GM12878 (cell line): ENCODE data around the gene NDST3. TPM values are rescaled to one million over a fixed set of nuclear protein-coding genes. Genes with fewer than 3 reads are reported as not detected.

Source experiments
- ATAC-seq: fragments of 200-7000 bp; cut with Tn5 transposase; 3 replicates; pipeline ENCODE4 v1.9.1; 2020; ENCODE audit warnings: mild to moderate bottlenecking, moderate library complexity
- BruUV-seq: library from RNA; stranded (reverse); fragments of 400-500 nt; replicated peaks from 2 replicates; lab custom pipeline; 2021; lab: Mats Ljungman, UMichigan
- CTCF ChIA-PET: fragments of 300-600 bp; sonication (Branson Sonifier 250); formaldehyde crosslinking; extraction: SDS; loops from one replicate; lab custom pipeline; 2021; ENCODE audit warnings: inconsistent platforms; lab: Yijun Ruan, JAX
- POLR2A ChIA-PET: fragments of 350-600 bp; formaldehyde crosslinking; extraction: SDS; loops from one replicate; lab custom pipeline; 2021; ENCODE audit warnings: inconsistent platforms; lab: Charles Lee
- RAD21 ChIA-PET: fragments of 300-600 bp; sonication (Branson Sonifier 250); formaldehyde crosslinking; loops from one replicate; lab custom pipeline; 2023; ENCODE audit warnings: antibody characterized with exemption; ENCODE audit not compliant: unreplicated experiment; lab: Charles Lee
- SMC1A ChIA-PET: fragments of 300-600 bp; sonication (Branson Sonifier 250); formaldehyde crosslinking; loops from one replicate; lab custom pipeline; 2023; ENCODE audit not compliant: unreplicated experiment, uncharacterized antibody; lab: Charles Lee
- DNase-seq: peaks from one replicate; pipeline ENCODE4 v3.0.0-alpha.2; 2011; ENCODE audit warnings: low read depth, low spot score
- FAIRE-seq: peaks from 3 replicates; lab custom pipeline; 2011; peaks lifted over from hg19 to GRCh38; lab: Jason Lieb, UNC
- H2AFZ ChIP-seq: 2 replicates; pipeline ENCODE4 v1.6.0; 2011; ENCODE audit warnings: low read depth, low read length, control low read depth; ENCODE audit not compliant: control insufficient read depth
- H3K27ac ChIP-seq: 2 replicates; pipeline ENCODE4 v1.5.1; 2011; ENCODE audit warnings: control low read depth; ENCODE audit not compliant: control insufficient read depth, insufficient read depth
- H3K27me3 ChIP-seq, 2 experiments: replicated peaks in 1 of 2; 2 replicates each; pipeline versions ENCODE4 v1.6.0 to v1.6.1; 2011; ENCODE audit warnings: low read length in 1 of 2; ENCODE audit not compliant: control insufficient read depth in 2 of 2, insufficient read depth in 2 of 2
- H3K36me3 ChIP-seq, 2 experiments: 2 replicates each; pipeline ENCODE4 v1.5.1; 2011; ENCODE audit warnings: low read length in 1 of 2; ENCODE audit not compliant: control insufficient read depth in 2 of 2, insufficient read depth in 2 of 2
- H3K4me1 ChIP-seq: 2 replicates; pipeline ENCODE4 v1.6.1; 2011; ENCODE audit warnings: mild to moderate bottlenecking, low read length, moderate library complexity, mixed read lengths; ENCODE audit not compliant: control insufficient read depth, insufficient read depth
- H3K4me2 ChIP-seq: 2 replicates; pipeline ENCODE4 v1.6.0; 2011; ENCODE audit warnings: control low read depth; ENCODE audit not compliant: control insufficient read depth, insufficient read depth
- H3K4me3 ChIP-seq: fragments of 200-600 bp; sonication (generic); 2 replicates; pipeline ENCODE4 v1.5.1; 2016
- H3K79me2 ChIP-seq: 2 replicates; pipeline ENCODE4 v1.6.0; 2011; ENCODE audit warnings: low read length; ENCODE audit not compliant: control insufficient read depth, insufficient read depth
- H3K9ac ChIP-seq: 2 replicates; pipeline ENCODE4 v1.8.0; 2011; ENCODE audit warnings: low read length, control low read depth, mixed read lengths; ENCODE audit not compliant: control insufficient read depth, insufficient read depth
- H3K9me3 ChIP-seq: replicated peaks from 3 replicates; pipeline ENCODE4 v1.5.1; 2011; ENCODE audit warnings: mild to moderate bottlenecking, low read length; ENCODE audit not compliant: control insufficient read depth, insufficient read depth
- H4K20me1 ChIP-seq: 2 replicates; pipeline ENCODE4 v1.6.0; 2011; ENCODE audit not compliant: control insufficient read depth, insufficient read depth
- EZH2 ChIP-seq: IDR thresholded peaks from 2 replicates; pipeline ENCODE4 v1.6.1; 2012; ENCODE audit warnings: low read depth, mild to moderate bottlenecking, control low read depth, inconsistent platforms, low read length, borderline replicate concordance; ENCODE audit not compliant: control insufficient read depth
- HDAC2 ChIP-seq: fragments of 200-600 bp; sonication (generic); IDR thresholded peaks from 2 replicates; pipeline ENCODE4 v1.6.1; 2017
- LARP7 ChIP-seq: fragments of 450-650 bp; IDR thresholded peaks from 2 replicates; pipeline ENCODE4 v1.6.1; 2017; ENCODE audit warnings: mild to moderate bottlenecking
- SMAD5 ChIP-seq: IDR thresholded peaks from 2 replicates; pipeline ENCODE4 v1.6.1; 2016; ENCODE audit warnings: antibody characterized with exemption, low read depth
- WGBS: methylation state at CpG from one replicate; pipeline ENCODE4 v1.1.6; 2016; ENCODE audit warnings: low lambda C conversion rate; ENCODE audit not compliant: insufficient replicate concordance, insufficient coverage; ENCODE audit errors: missing lambda C conversion rate; 5-methylcytosine and 5-hydroxymethylcytosine counted together
- in situ Hi-C: fragments of 300-500 bp; cut with MboI; formaldehyde crosslinking; loops from 9 replicates; pipeline ENCODE4 v1.14.3; 2018; ENCODE audit warnings: mixed read lengths
- intact Hi-C: fragments of 100-400 bp; cut with micrococcal nuclease; formaldehyde crosslinking; loops from one replicate; pipeline ENCODE4 v1.14.2; 2022; ENCODE audit not compliant: unreplicated experiment
- polyA plus RNA-seq, 11 experiments: library from polyadenylated mRNA; depleted of rRNA in 4 of 11; unstranded in 6 of 11; stranded (reverse) in 5 of 11; fragments of >200 nt; fragmentation: Nextera tagmentation in 4 of 11; fragmentation: Illumina TruSeq in 1 of 11; extraction: Ambion mirVana in 4 of 11; extraction: Trizol in 1 of 11; gene quantifications; 1 replicate in 1 of 11; 2 replicates in 10 of 11; pipeline versions ENCODE4 v1.2.1 to v1.2.3, GENCODE V29; 2011 to 2016; ENCODE audit warnings: inconsistent platforms in 2 of 11, missing spikeins in 2 of 11, low read depth in 1 of 11
- total RNA-seq, 4 experiments: library from RNA; depleted of rRNA in 3 of 4; stranded (reverse); fragments of >200 nt in 3 of 4; fragmentation: Illumina TruSeq in 1 of 4; extraction: Trizol in 1 of 4; gene quantifications; 2 replicates each; pipeline versions ENCODE4 v1.2.1 to v1.2.3, GENCODE V29; 2013 to 2021

The NDST3 gene
- total and polyA plus RNA-seq, 10 of the 15 experiments (the other 5 are each of a cell fraction or from before 2014, with no cell fraction given): 0.03 TPM; not detected in 8

- ChIA-PET SMC1A (no interaction called here), RAD21 (no interaction called here), POLR2A (no interaction called here), CTCF (no interaction called here)
- Histone ChIP-seq H3K36me3 (no peaks in the 10 kb centered on the region), H3K4me3 (no peak overlapping the region), H3K79me2 (no peaks in the 10 kb centered on the region), H3K4me1 (no peaks in the 10 kb centered on the region), H3K27ac (no peak overlapping the region), H3K9me3 (no peaks in the 10 kb centered on the region), H3K27me3 (no peaks in the 10 kb centered on the region), H4K20me1 (no peaks in the 10 kb centered on the region), H2AFZ (no peak overlapping the region; the same call in 1 of the 2 replicates), H3K4me2 (no peak overlapping the region), H3K9ac (no peak overlapping the region)
- no TSS peak for BruUV-seq
- no peak for DNase-seq
- TF ChIP-seq LARP7 (no peak), HDAC2 (no peak), SMAD5 (no peak)
- peak; percentile 79 for ATAC-seq
- in situ Hi-C loops: no loop called here
- intact Hi-C loops: no loop called here
- 0% methylated on average over 2 of the region's 2 CpGs for WGBS
- peak; percentile 71 for FAIRE-seq
Measured at GRCh38 chr4:118113220-118113619, 78.9 kb downstream of the NDST3 start.

DNA sequence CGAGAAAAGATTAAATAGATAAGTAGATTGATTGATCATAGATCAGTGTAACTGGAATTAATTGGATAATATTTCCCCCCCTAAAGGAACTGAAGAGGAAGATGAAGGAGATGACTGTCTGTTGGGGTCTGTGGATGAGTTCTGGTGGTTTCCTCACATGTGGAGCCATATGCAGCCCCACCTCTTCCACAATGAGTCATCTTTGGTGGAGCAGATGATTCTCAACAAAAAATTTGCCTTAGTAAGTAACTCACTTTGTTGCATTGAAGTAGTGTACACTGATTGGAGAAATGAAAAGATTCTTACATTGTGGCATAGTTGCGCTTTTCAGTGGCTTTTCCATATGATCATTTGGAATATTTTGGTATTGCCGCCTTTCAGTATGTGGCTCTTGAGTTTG, 80.4 kb downstream of the NDST3 start:
- SMC1A ChIA-PET: no interaction called here
- intact Hi-C loops: no loop called here

More for the DNA sequence above, 80.4 kb downstream of the NDST3 start:
- Histone ChIP-seq H3K4me3 (no peak overlapping the region), H3K79me2 (no peaks in the 10 kb centered on the region), H3K4me2 (no peak overlapping the region), H3K27ac (no peak overlapping the region), H4K20me1 (no peaks in the 10 kb centered on the region), H2AFZ (no peak overlapping the region), H3K36me3 (no peaks in the 10 kb centered on the region), H3K9ac (no peak overlapping the region), H3K4me1 (no peaks in the 10 kb centered on the region), H3K27me3 (no peaks in the 10 kb centered on the region), H3K9me3 (no peaks in the 10 kb centered on the region)
- BruUV-seq: no TSS peak
- FAIRE-seq: no peak
- RAD21 ChIA-PET: no interaction called here
- no peak for DNase-seq
- ATAC-seq: no peak
- POLR2A ChIA-PET: no interaction called here
- CTCF ChIA-PET: no interaction called here
- WGBS: 48% methylated on average over 3 of the region's 3 CpGs
- TF ChIP-seq EZH2: no peak
- in situ Hi-C loops: no loop called here
